KMS-11 (cell line): ENCODE data around the gene SCARF2.

Source experiments
- H2AFZ ChIP-seq: fragments of 200-600 bp; sonication (generic); 2 replicates; pipeline ENCODE4 v1.6.1; 2016; ENCODE audit warnings: antibody characterized with exemption, mixed run types, low read depth
- H3K27ac ChIP-seq: fragments of 200-600 bp; sonication (generic); 2 replicates; pipeline ENCODE4 v1.6.1; 2016; ENCODE audit warnings: mild to moderate bottlenecking, mixed run types
- H3K27me3 ChIP-seq: fragments of 200-600 bp; sonication (generic); 2 replicates; pipeline ENCODE4 v1.6.1; 2017; ENCODE audit warnings: mild to moderate bottlenecking, low read depth, mixed run types, moderate library complexity; ENCODE audit not compliant: insufficient read depth
- H3K36me3 ChIP-seq: fragments of 200-600 bp; sonication (generic); 2 replicates; pipeline ENCODE4 v1.6.1; 2017; ENCODE audit warnings: mild to moderate bottlenecking, mixed run types; ENCODE audit not compliant: insufficient read depth
- H3K4me1 ChIP-seq: fragments of 200-600 bp; sonication (generic); 2 replicates; pipeline ENCODE4 v1.6.1; 2016; ENCODE audit warnings: mild to moderate bottlenecking, low read depth, mixed run types; ENCODE audit not compliant: poor library complexity, severe bottlenecking
- H3K4me2 ChIP-seq: fragments of 200-600 bp; sonication (generic); 2 replicates; pipeline ENCODE4 v1.7.0; 2016; ENCODE audit warnings: mild to moderate bottlenecking, mixed run types
- H3K4me3 ChIP-seq: fragments of 200-600 bp; sonication (generic); IDR thresholded peaks from 2 replicates; pipeline ENCODE4 v1.6.1; 2017; ENCODE audit warnings: low read depth, low read length, mixed read lengths; ENCODE audit not compliant: insufficient read depth
- H3K79me2 ChIP-seq: fragments of 200-600 bp; sonication (generic); 2 replicates; pipeline ENCODE4 v1.6.1; 2016; ENCODE audit warnings: low read depth, mixed run types; ENCODE audit not compliant: insufficient read depth
- H3K9ac ChIP-seq: fragments of 200-600 bp; sonication (generic); 2 replicates; pipeline ENCODE4 v1.6.1; 2016; ENCODE audit warnings: mild to moderate bottlenecking, mixed run types
- H4K20me1 ChIP-seq: fragments of 200-600 bp; sonication (generic); 2 replicates; pipeline ENCODE4 v1.6.1; 2016; ENCODE audit warnings: mild to moderate bottlenecking, mixed run types; ENCODE audit not compliant: insufficient read depth
- CTCF ChIP-seq: fragments of 200-600 bp; sonication (generic); conservative IDR thresholded peaks from 2 replicates; pipeline ENCODE4 v1.6.1; 2017; ENCODE audit warnings: low read depth, mild to moderate bottlenecking, antibody characterized with exemption, low read length, moderate library complexity, mixed read lengths

The SCARF2 gene

GRCh38 chr22:20438427-20438677 is 727 bp upstream of the SCARF2 start:
- H3K9ac ChIP-seq = no peak overlapping the region
- no peak overlapping the region for H2AFZ ChIP-seq
- H3K36me3 ChIP-seq = no peaks in the 10 kb centered on the region
- H3K4me1 ChIP-seq = no peaks in the 10 kb centered on the region
- TF ChIP-seq CTCF = no peak
- H3K4me2 ChIP-seq = no peak overlapping the region
- H3K27me3 ChIP-seq = peaks cover 7% of the 10 kb centered on the region; the same call in 1 of the 2 replicates
- H3K4me3 ChIP-seq = no peak overlapping the region
- H4K20me1 ChIP-seq = no peaks in the 10 kb centered on the region
- no peaks in the 10 kb centered on the region for H3K79me2 ChIP-seq
- H3K27ac ChIP-seq = no peak overlapping the region

GRCh38 chr22:20436768-20437612 is 635 bp downstream of the SCARF2 start:
- H3K79me2 ChIP-seq = no peaks in the 10 kb centered on the region
- TF ChIP-seq CTCF = no peak
- no peak overlapping the region for H3K27ac ChIP-seq
- peaks cover 7% of the 10 kb centered on the region; the same call in 1 of the 2 replicates for H3K27me3 ChIP-seq
- no peak overlapping the region for H3K4me2 ChIP-seq
- no peak overlapping the region for H3K9ac ChIP-seq
- no peaks in the 10 kb centered on the region for H3K36me3 ChIP-seq
- no peaks in the 10 kb centered on the region for H3K4me1 ChIP-seq
- no peak overlapping the region for H2AFZ ChIP-seq
- no peaks in the 10 kb centered on the region for H4K20me1 ChIP-seq
- no peak overlapping the region for H3K4me3 ChIP-seq

DNA sequence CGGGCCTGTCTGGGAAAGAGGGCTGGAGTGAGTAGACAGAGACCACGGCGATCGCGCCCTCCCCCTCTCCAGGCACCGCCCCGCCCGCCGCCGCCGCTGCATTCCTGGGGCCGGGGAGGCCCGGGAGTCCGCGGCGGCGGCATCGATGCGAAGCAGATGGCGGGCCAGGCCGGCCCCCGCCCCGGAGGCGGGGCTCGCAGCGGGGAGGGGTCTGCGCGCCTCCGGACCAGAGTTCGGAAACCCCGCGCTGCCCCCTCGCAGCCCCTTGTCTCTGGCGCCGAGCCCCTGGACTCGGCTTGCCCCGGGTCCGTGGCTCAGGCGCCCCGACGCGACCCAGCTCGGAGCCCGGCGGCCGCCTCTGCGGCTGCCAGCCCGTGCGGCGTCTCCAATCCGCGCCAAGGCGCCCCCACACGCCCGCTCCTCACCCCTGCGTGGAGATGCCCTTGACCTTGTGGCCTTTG is 1.3 kb downstream of the SCARF2 start:
- H3K4me1 ChIP-seq = no peaks in the 10 kb centered on the region
- H2AFZ ChIP-seq = no peak overlapping the region
- H3K4me3 ChIP-seq = no peak overlapping the region
- H4K20me1 ChIP-seq = no peaks in the 10 kb centered on the region
- TF ChIP-seq CTCF = no peak
- H3K27me3 ChIP-seq = peaks cover 7% of the 10 kb centered on the region; the same call in 1 of the 2 replicates
- no peak overlapping the region for H3K4me2 ChIP-seq
- no peak overlapping the region for H3K27ac ChIP-seq
- no peaks in the 10 kb centered on the region for H3K36me3 ChIP-seq
- H3K9ac ChIP-seq = no peak overlapping the region
- H3K79me2 ChIP-seq = no peaks in the 10 kb centered on the region

GRCh38 chr22:20435436-20436306 is 2.0 kb downstream of the SCARF2 start:
- H3K27me3 ChIP-seq = peaks cover 7% of the 10 kb centered on the region; the same call in 1 of the 2 replicates
- no peak overlapping the region for H3K27ac ChIP-seq
- no peaks in the 10 kb centered on the region for H3K79me2 ChIP-seq
- H3K4me3 ChIP-seq = no peak overlapping the region
- H3K9ac ChIP-seq = no peak overlapping the region
- no peaks in the 10 kb centered on the region for H3K4me1 ChIP-seq
- no peaks in the 10 kb centered on the region for H3K36me3 ChIP-seq
- no peak overlapping the region for H3K4me2 ChIP-seq
- no peak overlapping the region for H2AFZ ChIP-seq
- no peak for TF ChIP-seq CTCF
- no peaks in the 10 kb centered on the region for H4K20me1 ChIP-seq
